Measurements from ENCODE around the gene RAP1B. TPM values are rescaled to one million over a fixed set of nuclear protein-coding genes. Genes with fewer than 3 reads are reported as not detected.

Gene RAP1B
- total and polyA plus RNA-seq, 2 of the 13 experiments (the other 11 are each of a cell fraction or from before 2014, with no cell fraction given): 71.1 to 92.7 TPM

DNA sequence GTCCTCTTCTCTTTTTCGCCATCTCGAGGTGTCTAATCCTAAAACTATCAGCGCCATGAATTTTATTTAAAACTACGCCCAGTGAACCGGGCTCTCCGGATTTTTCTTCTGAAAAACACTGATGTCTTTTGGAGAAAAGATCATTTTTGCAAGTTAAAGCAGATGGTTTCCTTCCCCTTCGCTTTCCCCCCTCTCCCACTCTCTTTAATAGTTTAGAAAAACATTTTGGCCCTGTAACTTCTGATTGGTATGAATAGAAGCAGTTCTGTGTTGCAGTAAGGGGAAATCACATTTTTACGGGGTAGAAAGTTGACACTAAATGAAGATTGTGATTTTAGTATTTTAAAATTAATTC is 1.1 kb downstream of the RAP1B start:
- no peaks in the 10 kb centered on the region for H3K9me3 ChIP-seq (ENCODE audit: low read length)
- peaks cover 35% of the 10 kb centered on the region for H4K20me1 ChIP-seq (ENCODE audit: insufficient read depth, low read length)
- peaks cover 40% of the 10 kb centered on the region for H3K4me1 ChIP-seq (ENCODE audit: insufficient read depth, low read length)
- H3K79me2 ChIP-seq (ENCODE audit: insufficient read depth, low read length): peaks cover 55% of the 10 kb centered on the region
- no peak overlapping the region for H2AFZ ChIP-seq (ENCODE audit: low read length)
- in situ Hi-C loops (cut with HindIII; ENCODE audit: extremely low pct_ligation_motif_present, low pct_unique_long_range_greater_than_20kb): no loop called here
- WGBS (ENCODE audit: low lambda C conversion rate): under 1% methylated on average over 8 of the region's 8 CpGs
- peak overlapping the region; percentile 84 for H3K27ac ChIP-seq (ENCODE audit: extremely low read length, insufficient read depth, low read length)
- TF ChIP-seq, protein P1, sequence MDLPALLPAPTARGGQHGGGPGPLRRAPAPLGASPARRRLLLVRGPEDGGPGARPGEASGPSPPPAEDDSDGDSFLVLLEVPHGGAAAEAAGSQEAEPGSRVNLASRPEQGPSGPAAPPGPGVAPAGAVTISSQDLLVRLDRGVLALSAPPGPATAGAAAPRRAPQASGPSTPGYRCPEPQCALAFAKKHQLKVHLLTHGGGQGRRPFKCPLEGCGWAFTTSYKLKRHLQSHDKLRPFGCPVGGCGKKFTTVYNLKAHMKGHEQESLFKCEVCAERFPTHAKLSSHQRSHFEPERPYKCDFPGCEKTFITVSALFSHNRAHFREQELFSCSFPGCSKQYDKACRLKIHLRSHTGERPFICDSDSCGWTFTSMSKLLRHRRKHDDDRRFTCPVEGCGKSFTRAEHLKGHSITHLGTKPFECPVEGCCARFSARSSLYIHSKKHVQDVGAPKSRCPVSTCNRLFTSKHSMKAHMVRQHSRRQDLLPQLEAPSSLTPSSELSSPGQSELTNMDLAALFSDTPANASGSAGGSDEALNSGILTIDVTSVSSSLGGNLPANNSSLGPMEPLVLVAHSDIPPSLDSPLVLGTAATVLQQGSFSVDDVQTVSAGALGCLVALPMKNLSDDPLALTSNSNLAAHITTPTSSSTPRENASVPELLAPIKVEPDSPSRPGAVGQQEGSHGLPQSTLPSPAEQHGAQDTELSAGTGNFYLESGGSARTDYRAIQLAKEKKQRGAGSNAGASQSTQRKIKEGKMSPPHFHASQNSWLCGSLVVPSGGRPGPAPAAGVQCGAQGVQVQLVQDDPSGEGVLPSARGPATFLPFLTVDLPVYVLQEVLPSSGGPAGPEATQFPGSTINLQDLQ (CRISPR knock-in tag; IDR thresholded peaks at IDR 0.05): no peak
- 0 out of 2 replicates have a peak, but pooled peaks have one; percentile 22 for TF ChIP-seq SIN3A (IDR thresholded peaks at IDR 0.05; ENCODE audit: borderline replicate concordance, low read depth, low read length)
- FAIRE-seq: no peak
- POLR2A ChIA-PET: interaction anchor here (0.6 to 1.4 kb wide), 3 partner anchors 9 to 1343 kb away, joined by 3 read pairs; partner anchors contain the start of gene CAND1
- no TSS peak for BruUV-seq (replicated peaks)
- intact Hi-C loops (cut with micrococcal nuclease; ENCODE audit: unreplicated experiment): loop anchor here (2.0 to 5.0 kb wide), 3 partner anchors 75 to 269 kb away; partner anchors contain the start of genes MDM2 and NUP107
- H3K4me3 ChIP-seq (replicated peaks in 1 of 3; ENCODE audit: insufficient read depth in 1 of 3, low read depth in 2 of 3, low read length in 3 of 3): peak overlapping the region; percentile 73 to 99 (median 86)
- ATAC-seq: no peak
- no peaks in the 10 kb centered on the region; a peak in 1 of 5 replicates for H3K27me3 ChIP-seq (ENCODE audit: control insufficient read depth in 1 of 2, insufficient read depth in 2 of 2, low read length in 2 of 2)
- H3K4me2 ChIP-seq (ENCODE audit: low read depth, low read length): peak overlapping the region; percentile 80
- H3K9ac ChIP-seq (ENCODE audit: insufficient read depth, low read depth, low read length): peak overlapping the region; percentile 87
- CTCF ChIA-PET (ENCODE audit: low intra/inter-chr PET ratio, low total read pairs): no interaction called here
- H3K36me3 ChIP-seq (replicated peaks in 1 of 2; ENCODE audit: control insufficient read depth in 1 of 2, insufficient read depth in 2 of 2, low read length in 2 of 2): no peaks in the 10 kb centered on the region
- no peak for DNase-seq (ENCODE audit: low spot score)

DNA sequence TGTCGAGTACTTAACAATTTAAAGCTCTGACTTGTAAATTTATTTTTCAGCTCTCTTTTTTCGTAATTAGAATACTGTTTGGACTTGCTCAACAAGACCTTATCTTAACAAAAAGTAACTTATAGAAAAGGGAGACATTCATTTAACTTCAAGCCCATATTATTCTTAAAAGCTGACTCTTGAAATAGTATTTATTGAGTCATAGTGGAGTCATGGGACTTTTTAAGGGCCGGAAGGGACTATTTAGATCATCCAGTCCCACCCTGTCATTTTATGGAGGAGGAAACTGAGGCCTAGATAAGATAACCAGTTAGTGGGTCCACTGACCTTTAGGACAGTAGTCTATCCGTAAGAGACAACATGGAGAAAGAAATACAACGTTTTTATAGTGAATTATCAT is 1.5 kb downstream of the RAP1B start:
- ChIA-PET CTCF (ENCODE audit: low intra/inter-chr PET ratio, low total read pairs) (no interaction called here), POLR2A (interaction anchor here (0.6 to 1.4 kb wide), 2 partner anchors 9 to 1343 kb away, joined by 3 read pairs; partner anchors contain the start of gene CAND1)
- no peak for FAIRE-seq
- Histone ChIP-seq H3K4me2 (ENCODE audit: low read depth, low read length) (peak overlapping the region; percentile 80), H3K36me3 (replicated peaks in 1 of 2; ENCODE audit: control insufficient read depth in 1 of 2, insufficient read depth in 2 of 2, low read length in 2 of 2) (no peaks in the 10 kb centered on the region), H3K27me3 (ENCODE audit: control insufficient read depth in 1 of 2, insufficient read depth in 2 of 2, low read length in 2 of 2) (no peaks in the 10 kb centered on the region; a peak in 1 of 5 replicates), H3K9ac (ENCODE audit: insufficient read depth, low read depth, low read length) (peak overlapping the region; percentile 87), H3K4me1 (ENCODE audit: insufficient read depth, low read length) (peaks cover 36% of the 10 kb centered on the region), H4K20me1 (ENCODE audit: insufficient read depth, low read length) (peaks cover 39% of the 10 kb centered on the region), H2AFZ (ENCODE audit: low read length) (no peak overlapping the region), H3K9me3 (ENCODE audit: low read length) (no peaks in the 10 kb centered on the region), H3K4me3 (replicated peaks in 1 of 3; ENCODE audit: insufficient read depth in 1 of 3, low read depth in 2 of 3, low read length in 3 of 3) (peak overlapping the region; percentile 73 to 99 (median 86); a peak in 5 of 6 replicates), H3K79me2 (ENCODE audit: insufficient read depth, low read length) (peaks cover 59% of the 10 kb centered on the region), H3K27ac (ENCODE audit: extremely low read length, insufficient read depth, low read length) (peak overlapping the region; percentile 84)
- intact Hi-C loops (cut with micrococcal nuclease; ENCODE audit: unreplicated experiment) (loop anchor here (5.0 kb wide), 2 partner anchors 195 to 270 kb away; partner anchors contain the start of gene MDM2), in situ Hi-C loops (cut with HindIII; ENCODE audit: extremely low pct_ligation_motif_present, low pct_unique_long_range_greater_than_20kb) (no loop called here)
- DNase-seq (ENCODE audit: low spot score): no peak
- ATAC-seq: no peak
- WGBS (ENCODE audit: low lambda C conversion rate): 5% methylated on average over 5 of the region's 5 CpGs
- TF ChIP-seq HNRNPLL (IDR thresholded peaks at IDR 0.05; ENCODE audit: low read depth, low read length, poor library complexity, severe bottlenecking): no peak
- no peak for TF ChIP-seq ZNF468 (CRISPR knock-in tag; IDR thresholded peaks at IDR 0.05)
- TF ChIP-seq ZNF10 (CRISPR knock-in tag; IDR thresholded peaks at IDR 0.05; ENCODE audit: borderline replicate concordance, low read depth): no peak
- no peak for TF ChIP-seq ZNF747 (CRISPR knock-in tag; IDR thresholded peaks at IDR 0.05; ENCODE audit: borderline replicate concordance)
- TF ChIP-seq NFE2L2 (IDR thresholded peaks at IDR 0.05; ENCODE audit: low read length): no peak
- TF ChIP-seq ZNF235 (CRISPR knock-in tag; IDR thresholded peaks at IDR 0.05; ENCODE audit: borderline replicate concordance): no peak
- no peak for TF ChIP-seq ZNF607 (CRISPR knock-in tag; IDR thresholded peaks at IDR 0.05; ENCODE audit: borderline replicate concordance)
- no peak for TF ChIP-seq ZFP62 (CRISPR knock-in tag; IDR thresholded peaks at IDR 0.05)
- no peak for TF ChIP-seq PAWR (CRISPR knock-in tag; IDR thresholded peaks at IDR 0.05; ENCODE audit: borderline replicate concordance)
- no peak for TF ChIP-seq ZBTB38 (CRISPR knock-in tag; IDR thresholded peaks at IDR 0.05)
- BruUV-seq (replicated peaks): TSS peak; percentile 62

All from HepG2 (cell line).